OCI-LY3 (cell line): ENCODE data around the gene UBE3B.

Source experiments
- H2AFZ ChIP-seq: fragments of 200-600, 300-600 bp; shearing (Covaris generic); 2 replicates; pipeline ENCODE4 v1.6.0; 2014; ENCODE audit warnings: antibody characterized with exemption, low read depth, low read length
- H3K27ac ChIP-seq: fragments of 200-600, 300-600 bp; sonication (generic); 2 replicates; pipeline ENCODE4 v1.5.1; 2014; ENCODE audit warnings: mild to moderate bottlenecking, low read length, moderate library complexity, mixed read lengths
- H3K27me3 ChIP-seq: fragments of 200-600, 300-600 bp; sonication (generic); 2 replicates; pipeline ENCODE4 v1.6.1; 2014; ENCODE audit warnings: low read depth, low read length, mixed read lengths
- H3K36me3 ChIP-seq: fragments of 200-600, 300-600 bp; sonication (generic); replicated peaks from 2 replicates; pipeline ENCODE3; 2014; ENCODE audit warnings: low read depth, low read length, mixed read lengths
- H3K4me1 ChIP-seq: fragments of 300-600, 200-600 bp; sonication (generic); 2 replicates; pipeline ENCODE4 v1.6.1; 2014; ENCODE audit warnings: low read length, mixed read lengths
- H3K4me2 ChIP-seq: fragments of 200-600, 300-600 bp; sonication (generic); 2 replicates; pipeline ENCODE4 v1.6.1; 2014; ENCODE audit warnings: low read length, mixed read lengths
- H3K4me3 ChIP-seq: fragments of 300-600, 200-600 bp; sonication (generic); 2 replicates; pipeline ENCODE4 v1.5.1; 2014; ENCODE audit warnings: antibody characterized with exemption, mild to moderate bottlenecking, low read length, moderate library complexity
- H3K79me2 ChIP-seq: fragments of 300-600, 200-600 bp; shearing (Covaris generic); 2 replicates; pipeline ENCODE4 v1.6.1; 2014; ENCODE audit warnings: mild to moderate bottlenecking, low read length, mixed read lengths
- H3K9ac ChIP-seq: fragments of 300-600, 200-600 bp; shearing (Covaris generic); 2 replicates; pipeline ENCODE4 v1.6.0; 2014; ENCODE audit warnings: mild to moderate bottlenecking, low read length, moderate library complexity
- H3K9me3 ChIP-seq: fragments of 200-600, 300-600 bp; shearing (Covaris generic); 2 replicates; pipeline ENCODE4 v1.6.1; 2014; ENCODE audit warnings: low read length, mixed read lengths; ENCODE audit not compliant: insufficient read depth
- H4K20me1 ChIP-seq: fragments of 200-600, 300-600 bp; sonication (generic); 2 replicates; pipeline ENCODE4 v1.6.1; 2016; ENCODE audit warnings: low read length, mixed read lengths; ENCODE audit not compliant: insufficient read depth
- CTCF ChIP-seq: fragments of 200-600, 300-600 bp; sonication (generic); IDR thresholded peaks from 2 replicates; pipeline ENCODE4 v1.5.1; 2014; ENCODE audit warnings: antibody characterized with exemption, low read length, low read depth
- EZH2phosphoT487 ChIP-seq: fragments of 200-600 bp; shearing (Covaris generic); IDR thresholded peaks from 2 replicates; pipeline ENCODE4 v1.6.1; 2018; ENCODE audit warnings: antibody characterized with exemption, mixed run types, low read depth

Gene UBE3B

DNA sequence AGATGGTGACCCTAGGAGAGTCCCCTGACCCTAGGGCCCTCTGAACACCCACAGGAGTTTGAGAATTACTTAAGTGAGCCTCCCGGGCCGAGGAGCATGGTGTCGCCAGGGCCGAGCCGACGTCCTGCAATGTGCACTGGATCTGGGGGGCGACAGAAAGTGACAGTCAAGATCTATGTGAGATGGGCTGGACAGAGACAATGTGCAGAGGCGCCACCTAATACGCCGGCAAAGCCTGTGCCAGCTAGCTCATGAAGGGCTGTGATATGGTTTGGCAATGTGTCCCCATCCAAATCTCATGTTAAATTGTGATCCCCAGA lies 84.2 kb downstream of the UBE3B start:
- H3K79me2 ChIP-seq = no peaks in the 10 kb centered on the region
- H3K4me2 ChIP-seq = no peak overlapping the region
- no peak overlapping the region for H3K27ac ChIP-seq
- TF ChIP-seq EZH2phosphoT487 (no peak), CTCF (no peak)
- H3K4me3 ChIP-seq = no peak overlapping the region
- H3K9me3 ChIP-seq = peaks cover 5% of the 10 kb centered on the region
- H3K4me1 ChIP-seq = no peaks in the 10 kb centered on the region
- H3K9ac ChIP-seq = no peak overlapping the region
- no peaks in the 10 kb centered on the region for H3K27me3 ChIP-seq
- no peaks in the 10 kb centered on the region for H4K20me1 ChIP-seq
- peaks cover 32% of the 10 kb centered on the region for H3K36me3 ChIP-seq
- no peak overlapping the region for H2AFZ ChIP-seq

DNA sequence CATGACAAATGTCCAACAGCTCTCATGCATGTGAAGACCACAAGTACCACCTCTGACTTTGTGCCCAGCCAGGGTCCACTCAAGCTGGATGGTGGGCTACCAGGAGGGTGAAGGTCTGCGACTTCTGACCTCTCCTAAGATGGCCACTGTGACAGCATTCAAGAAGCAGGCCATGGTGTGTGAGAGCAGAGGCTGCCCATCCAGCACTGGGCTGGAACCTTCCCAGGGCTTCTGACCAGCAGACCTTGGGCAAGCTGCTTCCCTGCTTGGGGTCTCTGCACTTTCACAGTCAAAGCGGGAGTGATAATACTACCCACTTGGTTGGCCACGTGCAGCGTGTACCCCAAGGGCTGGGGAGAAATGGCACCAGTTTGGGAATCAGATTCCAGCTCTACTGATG lies 85.4 kb downstream of the UBE3B start:
- Histone ChIP-seq H2AFZ (no peak overlapping the region), H3K36me3 (peaks cover 37% of the 10 kb centered on the region), H3K79me2 (no peaks in the 10 kb centered on the region), H3K9ac (no peak overlapping the region), H3K4me1 (no peaks in the 10 kb centered on the region), H3K4me2 (no peak overlapping the region), H3K27me3 (no peaks in the 10 kb centered on the region), H3K27ac (no peak overlapping the region), H4K20me1 (no peaks in the 10 kb centered on the region), H3K9me3 (peaks cover 5% of the 10 kb centered on the region), H3K4me3 (no peak overlapping the region)
- no peak for TF ChIP-seq CTCF
- no peak for TF ChIP-seq EZH2phosphoT487

GRCh38 chr12:109563291-109564284 lies 86.2 kb downstream of the UBE3B start:
- peaks cover 41% of the 10 kb centered on the region for H3K36me3 ChIP-seq
- no peak overlapping the region for H3K4me2 ChIP-seq
- H3K9ac ChIP-seq = no peak overlapping the region

More at GRCh38 chr12:109563291-109564284, 86.2 kb downstream of the UBE3B start:
- Histone ChIP-seq H3K27ac (no peak overlapping the region), H4K20me1 (no peaks in the 10 kb centered on the region), H3K27me3 (no peaks in the 10 kb centered on the region), H3K4me3 (no peak overlapping the region), H3K4me1 (no peaks in the 10 kb centered on the region), H3K9me3 (peaks cover 5% of the 10 kb centered on the region), H3K79me2 (no peaks in the 10 kb centered on the region), H2AFZ (no peak overlapping the region)
- no peak for TF ChIP-seq EZH2phosphoT487
- TF ChIP-seq CTCF = no peak
